Uterus (tissue), 4 donors: ENCODE measurements around the gene GALNT3. TPM values are rescaled to one million over a fixed set of nuclear protein-coding genes. Genes with fewer than 3 reads are reported as not detected.

Experiments used
- DNase-seq, 2 donors: peaks; one replicate each; pipeline ENCODE4 v3.0.0-alpha.2; 2019 to 2020
- H3K27ac ChIP-seq, 2 donors: fragments of 200-600 bp; sonication (generic); 1 replicate in 1 of 2; 2 replicates in 1 of 2; pipeline ENCODE4 v1.5.1; 2016 to 2018
- H3K27me3 ChIP-seq, 2 donors: fragments of 200-600 bp; sonication (generic); one replicate each; pipeline ENCODE4 v1.5.1; 2018 to 2019; ENCODE audit warnings: control low read depth in 1 of 2
- H3K36me3 ChIP-seq, 2 donors: fragments of 200-600 bp; sonication (generic); one replicate each; pipeline ENCODE4 v1.5.1; 2019; ENCODE audit warnings: control low read depth in 1 of 2
- H3K4me1 ChIP-seq, 2 donors: fragments of 200-600 bp; sonication (generic); one replicate each; pipeline ENCODE4 v1.5.1; 2018 to 2019; ENCODE audit warnings: control low read depth in 1 of 2
- H3K4me3 ChIP-seq, 2 donors: fragments of 200-600 bp; sonication (generic); 1 replicate in 1 of 2; 2 replicates in 1 of 2; pipeline ENCODE4 v1.5.1; 2018 to 2019; ENCODE audit warnings: mild to moderate bottlenecking in 1 of 2
- H3K9me3 ChIP-seq, 2 donors: fragments of 200-600 bp; sonication (generic); one replicate each; pipeline ENCODE4 v1.5.1; 2019; ENCODE audit warnings: control low read depth in 1 of 2
- CTCF ChIP-seq, 4 experiments: fragments of 200-600 bp in 2 of 4; fragments of 450-650 bp in 2 of 4; sonication (generic) in 2 of 4; IDR thresholded peaks; one replicate each; pipeline ENCODE4 v1.5.1; 2016 to 2019; ENCODE audit warnings: antibody characterized with exemption in 4 of 4, mild to moderate bottlenecking in 2 of 4, moderate library complexity in 1 of 4
- POLR2A ChIP-seq, 2 donors: fragments of 450-650 bp; IDR thresholded peaks; one replicate each; pipeline ENCODE4 v1.6.1; 2016; ENCODE audit warnings: antibody characterized with exemption in 2 of 2, mild to moderate bottlenecking in 1 of 2, moderate library complexity in 1 of 2
- intact Hi-C: fragments of 100-400 bp; cut with DNase I; formaldehyde crosslinking; loops from one replicate; pipeline ENCODE4 v1.15.1; 2023; ENCODE audit warnings: low total_unique reads
- total RNA-seq, 4 donors: library from RNA; depleted of rRNA in 3 of 4; stranded (reverse); fragments of >200 nt in 3 of 4; gene quantifications; one replicate each; pipeline versions ENCODE4 v1.1.0 to v1.2.4, GENCODE V29; 2014 to 2023
- donor health status: DM: yes; HTN: yes; CAD: no.

GALNT3 gene
- total RNA-seq, 4 donors from 2014 or later: 0.29 to 17.7 (median 1.6) TPM; not detected in 1

GRCh38 chr2:165835363-165835762 lies 41.3 kb upstream of the GALNT3 start:
- no peaks in the 10 kb centered on the region for H3K36me3 ChIP-seq
- TF ChIP-seq CTCF (IDR thresholded peaks at IDR 0.05) (no peak), POLR2A (IDR thresholded peaks at IDR 0.05) (no peak)
- intact Hi-C loops: no loop called here
- no peak overlapping the region for H3K27ac ChIP-seq
- H3K27me3 ChIP-seq: no peaks in the 10 kb centered on the region
- DNase-seq: no peak
- no peak overlapping the region for H3K4me3 ChIP-seq
- no peaks in the 10 kb centered on the region for H3K9me3 ChIP-seq
- no peaks in the 10 kb centered on the region for H3K4me1 ChIP-seq

DNA sequence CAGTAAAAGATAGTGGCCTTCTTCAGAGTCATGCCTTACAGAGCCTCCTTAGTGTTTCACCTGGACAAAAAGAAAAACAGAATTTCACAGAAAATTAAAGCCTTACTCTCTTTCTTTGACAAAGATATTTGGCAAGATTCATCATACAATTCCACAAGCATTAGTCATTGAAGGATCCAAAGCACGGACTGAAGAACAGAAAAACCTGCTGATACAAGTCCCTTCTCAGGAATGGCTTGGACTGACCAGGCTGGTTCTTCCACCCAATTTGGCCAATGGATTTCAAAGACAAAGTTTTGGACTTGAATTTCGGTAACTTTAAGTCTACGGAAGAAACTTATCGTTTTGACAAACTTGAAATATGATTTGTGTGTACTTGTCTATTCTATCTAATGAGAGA lies 39.1 kb upstream of the GALNT3 start:
- no peak for TF ChIP-seq CTCF (IDR thresholded peaks at IDR 0.05)
- TF ChIP-seq POLR2A (IDR thresholded peaks at IDR 0.05): no peak
- Histone ChIP-seq H3K36me3 (no peaks in the 10 kb centered on the region), H3K27ac (no peak overlapping the region), H3K27me3 (no peaks in the 10 kb centered on the region), H3K4me1 (no peaks in the 10 kb centered on the region), H3K9me3 (no peaks in the 10 kb centered on the region), H3K4me3 (no peak overlapping the region)
- intact Hi-C loops: no loop called here
- DNase-seq: no peak

DNA sequence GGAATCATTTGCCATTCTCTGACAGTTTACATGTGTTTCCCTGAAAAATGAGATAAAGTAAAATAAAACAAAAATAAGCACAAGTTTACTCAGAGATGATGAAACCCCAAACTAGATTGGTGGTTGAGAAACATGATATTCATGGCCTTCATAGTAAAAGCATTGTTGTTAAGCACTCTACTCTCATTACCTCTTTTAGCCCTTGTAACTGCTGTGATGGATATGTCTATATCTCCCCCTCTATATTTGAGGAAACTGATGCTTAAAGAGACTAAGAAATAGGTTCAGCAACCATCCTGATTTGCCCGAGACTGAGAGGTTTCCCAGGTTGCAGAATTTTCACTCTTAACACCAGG lies 33.9 kb upstream of the GALNT3 start:
- TF ChIP-seq POLR2A (IDR thresholded peaks at IDR 0.05) (no peak), CTCF (IDR thresholded peaks at IDR 0.05) (no peak)

GRCh38 chr2:165827016-165827920 lies 33.2 kb upstream of the GALNT3 start:
- Histone ChIP-seq H3K9me3 (no peaks in the 10 kb centered on the region), H3K27me3 (no peaks in the 10 kb centered on the region), H3K36me3 (no peaks in the 10 kb centered on the region), H3K4me3 (no peak overlapping the region), H3K4me1 (no peaks in the 10 kb centered on the region), H3K27ac (no peak overlapping the region)
- TF ChIP-seq POLR2A (IDR thresholded peaks at IDR 0.05) (no peak), CTCF (IDR thresholded peaks at IDR 0.05) (no peak)
- DNase-seq: no peak
- intact Hi-C loops: no loop called here

More for the DNA sequence above, 33.9 kb upstream of the GALNT3 start:
- Histone ChIP-seq H3K4me1 (no peaks in the 10 kb centered on the region), H3K27ac (no peak overlapping the region), H3K9me3 (no peaks in the 10 kb centered on the region), H3K4me3 (no peak overlapping the region), H3K27me3 (no peaks in the 10 kb centered on the region), H3K36me3 (no peaks in the 10 kb centered on the region)
- DNase-seq: no peak
- intact Hi-C loops: no loop called here

GRCh38 chr2:165825041-165825440 lies 31.0 kb upstream of the GALNT3 start:
- no peaks in the 10 kb centered on the region for H3K36me3 ChIP-seq
- H3K27ac ChIP-seq: no peak overlapping the region
- H3K27me3 ChIP-seq: no peaks in the 10 kb centered on the region
- no peaks in the 10 kb centered on the region for H3K4me1 ChIP-seq
- intact Hi-C loops: no loop called here
- H3K4me3 ChIP-seq: no peak overlapping the region
- TF ChIP-seq POLR2A (IDR thresholded peaks at IDR 0.05) (no peak), CTCF (IDR thresholded peaks at IDR 0.05) (no peak)
- DNase-seq: peak in 1 of 2 donors; percentile 12
- H3K9me3 ChIP-seq: no peaks in the 10 kb centered on the region
